Mononuclear cell (primary cell): ENCODE measurements around the gene TBC1D5. TPM values are rescaled to one million over a fixed set of nuclear protein-coding genes. Genes with fewer than 3 reads are reported as not detected.

Source experiments
- H3K27me3 ChIP-seq: 2 replicates; pipeline ENCODE4 v1.6.0; 2011; ENCODE audit warnings: low read length, control low read depth; ENCODE audit not compliant: insufficient read depth
- H3K4me1 ChIP-seq: 2 replicates; pipeline ENCODE4 v1.5.1; 2011; ENCODE audit warnings: mild to moderate bottlenecking, low read length, control low read depth; ENCODE audit not compliant: insufficient read depth
- H3K4me3 ChIP-seq: 2 replicates; pipeline ENCODE4 v1.5.1; 2011; ENCODE audit warnings: mild to moderate bottlenecking, low read length, moderate library complexity
- H3K9me3 ChIP-seq: 2 replicates; pipeline ENCODE4 v1.5.1; 2011; ENCODE audit warnings: low read depth, mild to moderate bottlenecking, control low read depth, low read length
- total RNA-seq: library from RNA; depleted of rRNA; stranded (reverse); fragments of >200 nt; gene quantifications from one replicate; pipeline ENCODE4 v1.2.3, GENCODE V29; 2012

TBC1D5 gene
- total RNA-seq, 1 donor = 78.4 TPM

- Histone ChIP-seq H3K9me3 (no peaks in the 10 kb centered on the region), H3K4me1 (peaks cover 4% of the 10 kb centered on the region), H3K4me3 (no peak overlapping the region), H3K27me3 (no peaks in the 10 kb centered on the region)
These were observed 567.1 kb downstream of the TBC1D5 start for GRCh38 chr3:17175187-17175807.

- no peaks in the 10 kb centered on the region for H3K27me3 ChIP-seq
- no peaks in the 10 kb centered on the region for H3K9me3 ChIP-seq
- H3K4me1 ChIP-seq = no peaks in the 10 kb centered on the region
- no peak overlapping the region for H3K4me3 ChIP-seq
These were observed 576.1 kb downstream of the TBC1D5 start for GRCh38 chr3:17166369-17166768.

GRCh38 chr3:17162116-17162515, 580.3 kb downstream of the TBC1D5 start:
- Histone ChIP-seq H3K4me3 (no peak overlapping the region), H3K4me1 (no peaks in the 10 kb centered on the region)

GRCh38 chr3:17160597-17160996, 581.8 kb downstream of the TBC1D5 start:
- H3K4me3 ChIP-seq = no peak overlapping the region
- no peaks in the 10 kb centered on the region for H3K27me3 ChIP-seq
- no peaks in the 10 kb centered on the region for H3K4me1 ChIP-seq
- H3K9me3 ChIP-seq = no peaks in the 10 kb centered on the region

More at GRCh38 chr3:17162116-17162515, 580.3 kb downstream of the TBC1D5 start:
- H3K27me3 ChIP-seq = no peaks in the 10 kb centered on the region
- no peaks in the 10 kb centered on the region for H3K9me3 ChIP-seq

GRCh38 chr3:17158941-17159682, 583.3 kb downstream of the TBC1D5 start:
- H3K27me3 ChIP-seq = no peaks in the 10 kb centered on the region
- no peaks in the 10 kb centered on the region for H3K4me1 ChIP-seq
- no peaks in the 10 kb centered on the region for H3K9me3 ChIP-seq
- no peak overlapping the region for H3K4me3 ChIP-seq

- H3K27me3 ChIP-seq = no peaks in the 10 kb centered on the region
- H3K9me3 ChIP-seq = peaks cover 4% of the 10 kb centered on the region
- peaks cover 3% of the 10 kb centered on the region for H3K4me1 ChIP-seq
- H3K4me3 ChIP-seq = no peak overlapping the region
These were observed 584.7 kb downstream of the TBC1D5 start for GRCh38 chr3:17157713-17158112.

GRCh38 chr3:17156864-17157263, 585.6 kb downstream of the TBC1D5 start:
- H3K9me3 ChIP-seq = peaks cover 4% of the 10 kb centered on the region
- H3K4me1 ChIP-seq = peaks cover 11% of the 10 kb centered on the region
- H3K27me3 ChIP-seq = no peaks in the 10 kb centered on the region
- no peak overlapping the region for H3K4me3 ChIP-seq

GRCh38 chr3:17155951-17156350, 586.5 kb downstream of the TBC1D5 start:
- Histone ChIP-seq H3K4me1 (peaks cover 18% of the 10 kb centered on the region), H3K9me3 (peaks cover 4% of the 10 kb centered on the region), H3K4me3 (no peak overlapping the region), H3K27me3 (no peaks in the 10 kb centered on the region)

- Histone ChIP-seq H3K4me3 (no peak overlapping the region), H3K4me1 (peaks cover 19% of the 10 kb centered on the region), H3K9me3 (peaks cover 4% of the 10 kb centered on the region), H3K27me3 (no peaks in the 10 kb centered on the region)
These were observed 587.5 kb downstream of the TBC1D5 start for GRCh38 chr3:17154941-17155340.

GRCh38 chr3:17154221-17154620, 588.2 kb downstream of the TBC1D5 start:
- Histone ChIP-seq H3K27me3 (no peaks in the 10 kb centered on the region), H3K9me3 (peaks cover 4% of the 10 kb centered on the region), H3K4me1 (peaks cover 19% of the 10 kb centered on the region), H3K4me3 (no peak overlapping the region)

- peaks cover 4% of the 10 kb centered on the region for H3K9me3 ChIP-seq
- peaks cover 19% of the 10 kb centered on the region for H3K4me1 ChIP-seq
- no peak overlapping the region for H3K4me3 ChIP-seq
- no peaks in the 10 kb centered on the region for H3K27me3 ChIP-seq
These were observed 589.2 kb downstream of the TBC1D5 start for GRCh38 chr3:17153209-17153608.

GRCh38 chr3:17151598-17152373, 590.6 kb downstream of the TBC1D5 start:
- Histone ChIP-seq H3K9me3 (peaks cover 4% of the 10 kb centered on the region), H3K27me3 (no peaks in the 10 kb centered on the region), H3K4me1 (peaks cover 19% of the 10 kb centered on the region), H3K4me3 (no peak overlapping the region)

- peaks cover 19% of the 10 kb centered on the region for H3K4me1 ChIP-seq
- peaks cover 4% of the 10 kb centered on the region for H3K9me3 ChIP-seq
- no peak overlapping the region for H3K4me3 ChIP-seq
- no peaks in the 10 kb centered on the region for H3K27me3 ChIP-seq
These were observed 593.4 kb downstream of the TBC1D5 start for GRCh38 chr3:17149076-17149475.

- Histone ChIP-seq H3K4me1 (no peaks in the 10 kb centered on the region), H3K27me3 (no peaks in the 10 kb centered on the region), H3K9me3 (no peaks in the 10 kb centered on the region), H3K4me3 (no peak overlapping the region)
These were observed 597.8 kb downstream of the TBC1D5 start for GRCh38 chr3:17144665-17144993.

- Histone ChIP-seq H3K4me3 (no peak overlapping the region), H3K27me3 (no peaks in the 10 kb centered on the region), H3K4me1 (no peaks in the 10 kb centered on the region), H3K9me3 (no peaks in the 10 kb centered on the region)
These were observed 598.4 kb downstream of the TBC1D5 start for GRCh38 chr3:17143893-17144664.
